GM23338 (cell line): Measurements from ENCODE around the gene FRMD4A. TPM values are rescaled to one million over a fixed set of nuclear protein-coding genes. Genes with fewer than 3 reads are reported as not detected.

Source experiments
- ATAC-seq: fragments of 200-7000 bp; cut with Tn5 transposase; 3 replicates; pipeline ENCODE4 v1.9.1; 2020
- DNase-seq: peaks from one replicate; pipeline ENCODE4 v3.0.0-alpha.2; 2015; ENCODE audit warnings: low spot score
- H2AFZ ChIP-seq: fragments of 200-600 bp; sonication (generic); 2 replicates; pipeline ENCODE4 v1.8.0; 2016; ENCODE audit warnings: antibody characterized with exemption, mild to moderate bottlenecking, moderate library complexity
- H3F3A ChIP-seq: fragments of 200-600 bp; sonication (generic); replicated peaks from 2 replicates; pipeline ENCODE4 v1.8.0; 2017; ENCODE audit warnings: antibody characterized with exemption, mixed run types, low read depth
- H3K27ac ChIP-seq: fragments of 200-600 bp; sonication (generic); 2 replicates; pipeline ENCODE4 v1.6.1; 2016; ENCODE audit warnings: low read depth
- H3K27me3 ChIP-seq: fragments of 200-600 bp; sonication (generic); 2 replicates; pipeline ENCODE4 v1.8.0; 2016; ENCODE audit warnings: mild to moderate bottlenecking, mixed run types, moderate library complexity; ENCODE audit not compliant: insufficient read depth
- H3K36me3 ChIP-seq: fragments of 200-600 bp; sonication (generic); 2 replicates; pipeline ENCODE4 v1.8.0; 2016; ENCODE audit warnings: mild to moderate bottlenecking; ENCODE audit not compliant: insufficient read depth
- H3K4me1 ChIP-seq: fragments of 200-600 bp; sonication (generic); 2 replicates; pipeline ENCODE4 v1.8.0; 2016; ENCODE audit warnings: mild to moderate bottlenecking, moderate library complexity; ENCODE audit not compliant: insufficient read depth
- H3K4me2 ChIP-seq: fragments of 200-600 bp; sonication (generic); 2 replicates; pipeline ENCODE4 v1.7.1; 2017; ENCODE audit warnings: mixed run types
- H3K4me3 ChIP-seq: fragments of 200-600 bp; sonication (generic); 2 replicates; pipeline ENCODE4 v1.6.1; 2016; ENCODE audit warnings: mixed run types
- H3K79me2 ChIP-seq: fragments of 200-600 bp; sonication (generic); replicated peaks from 2 replicates; pipeline ENCODE4 v1.8.0; 2017; ENCODE audit warnings: mild to moderate bottlenecking; ENCODE audit not compliant: insufficient read depth
- H3K9me2 ChIP-seq: fragments of 200-600 bp; sonication (generic); 2 replicates; pipeline ENCODE4 v1.8.0; 2017; ENCODE audit not compliant: insufficient read depth
- H4K20me1 ChIP-seq: fragments of 200-600 bp; sonication (generic); replicated peaks from 2 replicates; pipeline ENCODE4 v1.8.0; 2017; ENCODE audit warnings: mild to moderate bottlenecking; ENCODE audit not compliant: insufficient read depth
- H3K27ac Mint-ChIP-seq: 2 replicates; pipeline ENCODE4 v1.8.0; 2020; ENCODE audit warnings: inconsistent platforms, mild to moderate bottlenecking, moderate library complexity, mixed read lengths
- H3K27me3 Mint-ChIP-seq: 3 replicates; pipeline ENCODE4 v1.8.0; 2022; ENCODE audit warnings: low read depth, mild to moderate bottlenecking, moderate library complexity, mixed read lengths, inconsistent platforms; ENCODE audit not compliant: insufficient read depth, poor library complexity
- H3K36me3 Mint-ChIP-seq: 3 replicates; pipeline ENCODE4 v1.8.0; 2021; ENCODE audit warnings: low read depth, mild to moderate bottlenecking, inconsistent platforms, moderate library complexity, mixed read lengths
- H3K4me1 Mint-ChIP-seq: 3 replicates; pipeline ENCODE4 v1.8.0; 2020; ENCODE audit warnings: mild to moderate bottlenecking, inconsistent platforms, mixed read lengths
- H3K4me3 Mint-ChIP-seq: 3 replicates; pipeline ENCODE4 v1.8.0; 2021; ENCODE audit warnings: moderate library complexity, mild to moderate bottlenecking, inconsistent platforms, mixed read lengths
- H3K9me3 Mint-ChIP-seq: 3 replicates; pipeline ENCODE4 v1.8.0; 2020; ENCODE audit warnings: moderate library complexity, mild to moderate bottlenecking, inconsistent platforms, mixed read lengths
- EZH2 ChIP-seq: fragments of 200-600 bp; sonication (generic); IDR thresholded peaks from one replicate; pipeline ENCODE4 v1.8.0; 2017; ENCODE audit warnings: antibody characterized with exemption, mild to moderate bottlenecking, low read depth; ENCODE audit not compliant: unreplicated experiment
- EZH2phosphoT487 ChIP-seq: fragments of 200-600 bp; sonication (generic); IDR thresholded peaks from one replicate; pipeline ENCODE4 v1.8.1; 2018; ENCODE audit warnings: antibody characterized with exemption; ENCODE audit not compliant: unreplicated experiment
- JUNB ChIP-seq: IDR thresholded peaks from one replicate; pipeline ENCODE4 v1.6.1; 2016; ENCODE audit warnings: antibody characterized with exemption; ENCODE audit not compliant: unreplicated experiment
- NANOG ChIP-seq: IDR thresholded peaks from 2 replicates; pipeline ENCODE4 v1.6.1; 2016; ENCODE audit warnings: antibody characterized with exemption, borderline replicate concordance
- STAT1 ChIP-seq: IDR thresholded peaks from one replicate; pipeline ENCODE4 v1.6.1; 2016; ENCODE audit warnings: antibody characterized with exemption; ENCODE audit not compliant: unreplicated experiment
- ZNF114 ChIP-seq: fragments of 250-450 bp; sonication (Bioruptor Pico); IDR thresholded peaks from 2 replicates; pipeline ENCODE4 v1.5.0; 2020; ENCODE audit warnings: mild to moderate bottlenecking, moderate library complexity
- polyA plus RNA-seq: library from polyadenylated mRNA; unstranded; fragments of >200 nt; fragmentation: Nextera tagmentation; extraction: Ambion mirVana; gene quantifications from 2 replicates; pipeline ENCODE4 v1.2.1, GENCODE V29; 2016
- total RNA-seq: library from RNA; depleted of rRNA; stranded (reverse); fragments of >200 nt; shearing (Covaris generic); gene quantifications from 2 replicates; pipeline ENCODE4 v1.2.3, GENCODE V29; 2014
- TF ChIP-seq, protein P1 (sequence below): IDR thresholded peaks from one replicate; pipeline ENCODE4 v1.6.1; 2018; ENCODE audit warnings: antibody characterized with exemption; ENCODE audit not compliant: unreplicated experiment
- TF ChIP-seq, protein P2 (sequence below), 2 experiments: fragments of 200-600 bp in 1 of 2; sonication (generic) in 1 of 2; conservative IDR thresholded peaks; 2 replicates each; pipeline versions ENCODE4 v1.5.1 to v1.6.1; 2016 to 2017; ENCODE audit warnings: antibody characterized with exemption in 2 of 2, low read depth in 2 of 2, mild to moderate bottlenecking in 2 of 2, moderate library complexity in 1 of 2
- TF ChIP-seq, protein P3 (sequence below): fragments of 250-450 bp; sonication (Bioruptor Pico); IDR thresholded peaks from 2 replicates; pipeline ENCODE4 v1.5.0; 2020; ENCODE audit warnings: mild to moderate bottlenecking, moderate library complexity

Gene FRMD4A
- total and polyA plus RNA-seq, 2 experiments from 2014 or later = 14.0 to 20.1 TPM

DNA sequence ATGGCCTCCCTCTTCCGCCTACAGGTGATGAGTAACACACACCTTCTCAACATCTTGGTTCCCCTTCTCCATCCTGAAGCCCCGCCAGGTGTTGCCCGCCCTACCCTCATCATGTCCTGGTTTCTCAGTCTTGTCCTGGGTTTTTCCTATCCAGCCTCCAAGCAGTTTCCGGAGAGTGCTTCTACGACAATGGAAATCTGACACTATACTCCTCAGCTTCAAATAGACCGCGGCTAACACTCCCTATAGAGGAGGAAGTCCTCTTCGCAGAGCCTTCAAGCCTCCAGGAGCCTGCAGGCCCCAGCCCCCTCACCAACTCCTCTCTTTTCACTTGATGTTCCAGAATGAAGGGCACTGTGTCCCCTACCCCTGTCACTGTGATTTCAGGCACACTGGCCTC is 596.6 kb downstream of the FRMD4A start (continued):
- TF ChIP-seq, protein P1, sequence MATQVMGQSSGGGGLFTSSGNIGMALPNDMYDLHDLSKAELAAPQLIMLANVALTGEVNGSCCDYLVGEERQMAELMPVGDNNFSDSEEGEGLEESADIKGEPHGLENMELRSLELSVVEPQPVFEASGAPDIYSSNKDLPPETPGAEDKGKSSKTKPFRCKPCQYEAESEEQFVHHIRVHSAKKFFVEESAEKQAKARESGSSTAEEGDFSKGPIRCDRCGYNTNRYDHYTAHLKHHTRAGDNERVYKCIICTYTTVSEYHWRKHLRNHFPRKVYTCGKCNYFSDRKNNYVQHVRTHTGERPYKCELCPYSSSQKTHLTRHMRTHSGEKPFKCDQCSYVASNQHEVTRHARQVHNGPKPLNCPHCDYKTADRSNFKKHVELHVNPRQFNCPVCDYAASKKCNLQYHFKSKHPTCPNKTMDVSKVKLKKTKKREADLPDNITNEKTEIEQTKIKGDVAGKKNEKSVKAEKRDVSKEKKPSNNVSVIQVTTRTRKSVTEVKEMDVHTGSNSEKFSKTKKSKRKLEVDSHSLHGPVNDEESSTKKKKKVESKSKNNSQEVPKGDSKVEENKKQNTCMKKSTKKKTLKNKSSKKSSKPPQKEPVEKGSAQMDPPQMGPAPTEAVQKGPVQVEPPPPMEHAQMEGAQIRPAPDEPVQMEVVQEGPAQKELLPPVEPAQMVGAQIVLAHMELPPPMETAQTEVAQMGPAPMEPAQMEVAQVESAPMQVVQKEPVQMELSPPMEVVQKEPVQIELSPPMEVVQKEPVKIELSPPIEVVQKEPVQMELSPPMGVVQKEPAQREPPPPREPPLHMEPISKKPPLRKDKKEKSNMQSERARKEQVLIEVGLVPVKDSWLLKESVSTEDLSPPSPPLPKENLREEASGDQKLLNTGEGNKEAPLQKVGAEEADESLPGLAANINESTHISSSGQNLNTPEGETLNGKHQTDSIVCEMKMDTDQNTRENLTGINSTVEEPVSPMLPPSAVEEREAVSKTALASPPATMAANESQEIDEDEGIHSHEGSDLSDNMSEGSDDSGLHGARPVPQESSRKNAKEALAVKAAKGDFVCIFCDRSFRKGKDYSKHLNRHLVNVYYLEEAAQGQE = no peak
- TF ChIP-seq NANOG (no peak), EZH2phosphoT487 (no peak)

DNA sequence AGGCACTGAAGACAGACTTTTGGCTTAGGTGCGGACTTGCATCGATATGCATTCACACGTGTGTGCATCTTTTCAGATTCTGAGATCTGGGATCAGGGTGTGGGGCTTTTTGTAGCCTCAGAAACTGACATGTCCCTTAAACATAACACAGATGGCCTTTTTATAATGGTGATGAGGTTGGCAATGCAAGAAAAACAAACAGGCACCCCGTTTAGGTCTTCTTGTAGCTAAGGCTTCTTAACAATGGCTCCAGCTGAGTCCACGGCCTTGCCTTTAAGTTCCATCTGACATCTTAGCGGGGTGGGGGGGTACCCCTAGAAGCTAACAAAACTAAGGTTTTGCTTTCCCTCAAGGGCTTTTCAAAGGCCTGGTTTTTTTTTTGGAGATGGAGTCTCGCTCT is 597.7 kb downstream of the FRMD4A start:
- Histone ChIP-seq H3K27me3 (no peaks in the 10 kb centered on the region), H3K79me2 (no peaks in the 10 kb centered on the region), H2AFZ (no peak overlapping the region), H3K36me3 (no peaks in the 10 kb centered on the region), H3K4me2 (no peak overlapping the region), H4K20me1 (no peaks in the 10 kb centered on the region), H3K27ac (no peak overlapping the region), H3K4me3 (no peak overlapping the region), H3F3A (no peaks in the 10 kb centered on the region), H3K4me1 (peaks cover 7% of the 10 kb centered on the region; the same call in 1 of the 2 replicates), H3K9me2 (no peaks in the 10 kb centered on the region)
- H3K27me3 Mint-ChIP-seq = peaks cover 7% of the 10 kb centered on the region
- ATAC-seq (no peak), DNase-seq (no peak)
- H3K4me1 Mint-ChIP-seq = peaks cover 32% of the 10 kb centered on the region
- H3K4me3 Mint-ChIP-seq = no peak overlapping the region
- H3K36me3 Mint-ChIP-seq = peaks cover 6% of the 10 kb centered on the region; the same call in 2 of the 3 replicates
- H3K27ac Mint-ChIP-seq = no peak overlapping the region
- no peaks in the 10 kb centered on the region for H3K9me3 Mint-ChIP-seq
- TF ChIP-seq, protein P1 = no peak
- TF ChIP-seq ZNF114 (CRISPR knock-in tag) (no peak), JUNB (no peak), STAT1 (no peak), EZH2phosphoT487 (no peak), EZH2 (no peak)
- TF ChIP-seq, protein P2, sequence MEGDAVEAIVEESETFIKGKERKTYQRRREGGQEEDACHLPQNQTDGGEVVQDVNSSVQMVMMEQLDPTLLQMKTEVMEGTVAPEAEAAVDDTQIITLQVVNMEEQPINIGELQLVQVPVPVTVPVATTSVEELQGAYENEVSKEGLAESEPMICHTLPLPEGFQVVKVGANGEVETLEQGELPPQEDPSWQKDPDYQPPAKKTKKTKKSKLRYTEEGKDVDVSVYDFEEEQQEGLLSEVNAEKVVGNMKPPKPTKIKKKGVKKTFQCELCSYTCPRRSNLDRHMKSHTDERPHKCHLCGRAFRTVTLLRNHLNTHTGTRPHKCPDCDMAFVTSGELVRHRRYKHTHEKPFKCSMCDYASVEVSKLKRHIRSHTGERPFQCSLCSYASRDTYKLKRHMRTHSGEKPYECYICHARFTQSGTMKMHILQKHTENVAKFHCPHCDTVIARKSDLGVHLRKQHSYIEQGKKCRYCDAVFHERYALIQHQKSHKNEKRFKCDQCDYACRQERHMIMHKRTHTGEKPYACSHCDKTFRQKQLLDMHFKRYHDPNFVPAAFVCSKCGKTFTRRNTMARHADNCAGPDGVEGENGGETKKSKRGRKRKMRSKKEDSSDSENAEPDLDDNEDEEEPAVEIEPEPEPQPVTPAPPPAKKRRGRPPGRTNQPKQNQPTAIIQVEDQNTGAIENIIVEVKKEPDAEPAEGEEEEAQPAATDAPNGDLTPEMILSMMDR (conservative IDR thresholded peaks at IDR 0.05; ENCODE audit: low read depth in 2 of 2) = no peak
- TF ChIP-seq, protein P3, sequence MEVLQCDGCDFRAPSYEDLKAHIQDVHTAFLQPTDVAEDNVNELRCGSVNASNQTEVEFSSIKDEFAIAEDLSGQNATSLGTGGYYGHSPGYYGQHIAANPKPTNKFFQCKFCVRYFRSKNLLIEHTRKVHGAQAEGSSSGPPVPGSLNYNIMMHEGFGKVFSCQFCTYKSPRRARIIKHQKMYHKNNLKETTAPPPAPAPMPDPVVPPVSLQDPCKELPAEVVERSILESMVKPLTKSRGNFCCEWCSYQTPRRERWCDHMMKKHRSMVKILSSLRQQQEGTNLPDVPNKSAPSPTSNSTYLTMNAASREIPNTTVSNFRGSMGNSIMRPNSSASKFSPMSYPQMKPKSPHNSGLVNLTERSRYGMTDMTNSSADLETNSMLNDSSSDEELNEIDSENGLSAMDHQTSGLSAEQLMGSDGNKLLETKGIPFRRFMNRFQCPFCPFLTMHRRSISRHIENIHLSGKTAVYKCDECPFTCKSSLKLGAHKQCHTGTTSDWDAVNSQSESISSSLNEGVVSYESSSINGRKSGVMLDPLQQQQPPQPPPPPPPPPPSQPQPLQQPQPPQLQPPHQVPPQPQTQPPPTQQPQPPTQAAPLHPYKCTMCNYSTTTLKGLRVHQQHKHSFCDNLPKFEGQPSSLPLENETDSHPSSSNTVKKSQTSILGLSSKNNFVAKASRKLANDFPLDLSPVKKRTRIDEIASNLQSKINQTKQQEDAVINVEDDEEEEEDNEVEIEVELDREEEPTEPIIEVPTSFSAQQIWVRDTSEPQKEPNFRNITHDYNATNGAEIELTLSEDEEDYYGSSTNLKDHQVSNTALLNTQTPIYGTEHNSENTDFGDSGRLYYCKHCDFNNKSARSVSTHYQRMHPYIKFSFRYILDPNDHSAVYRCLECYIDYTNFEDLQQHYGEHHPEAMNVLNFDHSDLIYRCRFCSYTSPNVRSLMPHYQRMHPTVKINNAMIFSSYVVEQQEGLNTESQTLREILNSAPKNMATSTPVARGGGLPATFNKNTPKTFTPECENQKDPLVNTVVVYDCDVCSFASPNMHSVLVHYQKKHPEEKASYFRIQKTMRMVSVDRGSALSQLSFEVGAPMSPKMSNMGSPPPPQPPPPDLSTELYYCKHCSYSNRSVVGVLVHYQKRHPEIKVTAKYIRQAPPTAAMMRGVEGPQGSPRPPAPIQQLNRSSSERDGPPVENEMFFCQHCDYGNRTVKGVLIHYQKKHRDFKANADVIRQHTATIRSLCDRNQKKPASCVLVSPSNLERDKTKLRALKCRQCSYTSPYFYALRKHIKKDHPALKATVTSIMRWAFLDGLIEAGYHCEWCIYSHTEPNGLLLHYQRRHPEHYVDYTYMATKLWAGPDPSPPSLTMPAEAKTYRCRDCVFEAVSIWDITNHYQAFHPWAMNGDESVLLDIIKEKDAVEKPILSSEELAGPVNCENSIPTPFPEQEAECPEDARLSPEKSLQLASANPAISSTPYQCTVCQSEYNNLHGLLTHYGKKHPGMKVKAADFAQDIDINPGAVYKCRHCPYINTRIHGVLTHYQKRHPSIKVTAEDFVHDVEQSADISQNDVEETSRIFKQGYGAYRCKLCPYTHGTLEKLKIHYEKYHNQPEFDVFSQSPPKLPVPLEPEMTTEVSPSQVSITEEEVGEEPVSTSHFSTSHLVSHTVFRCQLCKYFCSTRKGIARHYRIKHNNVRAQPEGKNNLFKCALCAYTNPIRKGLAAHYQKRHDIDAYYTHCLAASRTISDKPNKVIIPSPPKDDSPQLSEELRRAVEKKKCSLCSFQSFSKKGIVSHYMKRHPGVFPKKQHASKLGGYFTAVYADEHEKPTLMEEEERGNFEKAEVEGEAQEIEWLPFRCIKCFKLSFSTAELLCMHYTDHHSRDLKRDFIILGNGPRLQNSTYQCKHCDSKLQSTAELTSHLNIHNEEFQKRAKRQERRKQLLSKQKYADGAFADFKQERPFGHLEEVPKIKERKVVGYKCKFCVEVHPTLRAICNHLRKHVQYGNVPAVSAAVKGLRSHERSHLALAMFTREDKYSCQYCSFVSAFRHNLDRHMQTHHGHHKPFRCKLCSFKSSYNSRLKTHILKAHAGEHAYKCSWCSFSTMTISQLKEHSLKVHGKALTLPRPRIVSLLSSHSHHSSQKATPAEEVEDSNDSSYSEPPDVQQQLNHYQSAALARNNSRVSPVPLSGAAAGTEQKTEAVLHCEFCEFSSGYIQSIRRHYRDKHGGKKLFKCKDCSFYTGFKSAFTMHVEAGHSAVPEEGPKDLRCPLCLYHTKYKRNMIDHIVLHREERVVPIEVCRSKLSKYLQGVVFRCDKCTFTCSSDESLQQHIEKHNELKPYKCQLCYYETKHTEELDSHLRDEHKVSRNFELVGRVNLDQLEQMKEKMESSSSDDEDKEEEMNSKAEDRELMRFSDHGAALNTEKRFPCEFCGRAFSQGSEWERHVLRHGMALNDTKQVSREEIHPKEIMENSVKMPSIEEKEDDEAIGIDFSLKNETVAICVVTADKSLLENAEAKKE (CRISPR knock-in tag) = no peak
